PC-9 (cell line): ENCODE data around the gene ATL1.
"Not testable (repeated sequence)": the region's sequence is repeated elsewhere in the genome, so short reads cannot be mapped to it uniquely, and the experiment has no call there.

ENCODE experiments used
- CTCF ChIP-seq: fragments of 200-600 bp; sonication (generic); conservative IDR thresholded peaks from 2 replicates; pipeline ENCODE4 v1.6.1; 2017; ENCODE audit warnings: mixed run types, antibody characterized with exemption, mild to moderate bottlenecking, moderate library complexity
- EZH2 ChIP-seq: fragments of 200-600 bp; sonication (generic); IDR thresholded peaks from 2 replicates; pipeline ENCODE4 v1.8.0; 2017; ENCODE audit warnings: antibody characterized with exemption, low read depth

GRCh38 chr14:50552796-50553195 is 7.1 kb upstream of the ATL1 start:
- TF ChIP-seq CTCF, EZH2: not testable (repeated sequence)
